Activated T-helper 17 cell treated with anti-CD3 and anti-CD28 coated beads, Interleukin-2, amount 50 U/mL, for 72 hours (primary cell): Measurements from ENCODE around the gene FRMD4A. TPM values are rescaled to one million over a fixed set of nuclear protein-coding genes. Genes with fewer than 3 reads are reported as not detected.

Experiments
- ATAC-seq: fragments of 150-1000 bp; cut with Tn5 transposase; replicated peaks from 2 replicates; pipeline ENCODE4 v1.10.0; 2021; ENCODE audit warnings: mild to moderate bottlenecking, moderate library complexity
- H3K27ac Mint-ChIP-seq: one replicate; pipeline ENCODE4 v1.8.0; 2022; ENCODE audit warnings: mixed read lengths
- H3K27me3 Mint-ChIP-seq: one replicate; pipeline ENCODE4 v1.8.0; 2022; ENCODE audit warnings: mixed read lengths
- H3K36me3 Mint-ChIP-seq: one replicate; pipeline ENCODE4 v1.8.0; 2022; ENCODE audit warnings: low read depth, mild to moderate bottlenecking, mixed read lengths
- H3K4me1 Mint-ChIP-seq: one replicate; pipeline ENCODE4 v1.8.0; 2022; ENCODE audit warnings: mixed read lengths
- H3K4me3 Mint-ChIP-seq: one replicate; pipeline ENCODE4 v1.8.0; 2022; ENCODE audit warnings: mild to moderate bottlenecking, mixed read lengths
- H3K9me3 Mint-ChIP-seq: one replicate; pipeline ENCODE4 v1.8.0; 2022; ENCODE audit warnings: mixed read lengths
- total RNA-seq, 2 donors: library from RNA; stranded (reverse); gene quantifications; one replicate each; pipeline ENCODE4 v1.2.3, GENCODE V29; 2022

FRMD4A gene
- total RNA-seq, 2 donors from 2014 or later, result 0.69 to 2.0 TPM

DNA sequence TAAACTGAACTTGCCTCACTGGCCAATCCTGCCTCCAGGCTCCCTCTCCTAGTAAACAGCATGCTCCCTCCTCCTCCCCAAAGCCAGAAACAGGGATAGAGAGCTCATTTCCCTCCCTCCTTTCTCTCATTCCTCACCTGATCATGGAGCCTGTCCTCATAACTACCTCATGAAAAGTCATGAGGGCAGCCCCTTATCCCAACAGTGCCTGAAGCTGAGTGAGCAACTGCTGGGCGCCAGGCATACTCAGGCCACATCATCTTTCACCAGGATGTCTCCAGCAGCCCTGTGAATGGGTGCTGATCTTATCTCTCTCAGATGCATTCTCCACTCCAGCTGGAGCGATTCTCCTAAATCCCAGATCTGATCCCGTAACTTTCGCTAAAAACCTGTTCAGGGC, 436.8 kb downstream of the FRMD4A start:
- Mint-ChIP-seq H3K36me3 (no peaks in the 10 kb centered on the region), H3K27me3 (peaks cover 48% of the 10 kb centered on the region), H3K27ac (no peak overlapping the region), H3K4me3 (no peak overlapping the region), H3K4me1 (peaks cover 3% of the 10 kb centered on the region), H3K9me3 (no peaks in the 10 kb centered on the region)
- no peak for ATAC-seq

DNA sequence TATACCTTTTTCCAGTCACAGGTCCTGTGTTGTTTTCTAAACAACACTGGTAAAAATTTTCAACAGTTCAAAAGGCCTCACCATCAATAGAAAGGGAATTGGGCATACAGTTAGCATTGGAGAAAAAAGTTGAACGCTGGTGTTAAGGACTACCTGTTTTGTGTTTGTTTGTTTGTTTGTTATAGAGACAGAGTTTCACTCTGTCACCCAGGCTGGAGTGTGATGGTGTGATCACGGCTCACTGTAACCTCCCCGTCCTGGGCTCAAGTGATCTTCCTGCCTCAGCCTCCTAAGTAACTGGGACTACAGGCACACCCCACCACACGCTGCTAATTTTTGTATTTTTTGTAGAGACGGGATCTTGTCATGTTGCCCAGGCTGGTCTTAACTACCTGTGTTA, 437.9 kb downstream of the FRMD4A start:
- Mint-ChIP-seq H3K4me1 (peaks cover 3% of the 10 kb centered on the region), H3K9me3 (no peaks in the 10 kb centered on the region), H3K27me3 (peaks cover 54% of the 10 kb centered on the region), H3K27ac (no peak overlapping the region), H3K36me3 (no peaks in the 10 kb centered on the region), H3K4me3 (peak overlapping the region; percentile 70)
- ATAC-seq, result no peak

- H3K27me3 Mint-ChIP-seq, result peaks cover 58% of the 10 kb centered on the region
- H3K9me3 Mint-ChIP-seq, result no peaks in the 10 kb centered on the region
- no peak for ATAC-seq
- H3K4me1 Mint-ChIP-seq, result peaks cover 3% of the 10 kb centered on the region
- peak overlapping the region; percentile 70 for H3K4me3 Mint-ChIP-seq
- no peaks in the 10 kb centered on the region for H3K36me3 Mint-ChIP-seq
- no peak overlapping the region for H3K27ac Mint-ChIP-seq
Measured at GRCh38 chr10:13892001-13892491, 438.7 kb downstream of the FRMD4A start.

DNA sequence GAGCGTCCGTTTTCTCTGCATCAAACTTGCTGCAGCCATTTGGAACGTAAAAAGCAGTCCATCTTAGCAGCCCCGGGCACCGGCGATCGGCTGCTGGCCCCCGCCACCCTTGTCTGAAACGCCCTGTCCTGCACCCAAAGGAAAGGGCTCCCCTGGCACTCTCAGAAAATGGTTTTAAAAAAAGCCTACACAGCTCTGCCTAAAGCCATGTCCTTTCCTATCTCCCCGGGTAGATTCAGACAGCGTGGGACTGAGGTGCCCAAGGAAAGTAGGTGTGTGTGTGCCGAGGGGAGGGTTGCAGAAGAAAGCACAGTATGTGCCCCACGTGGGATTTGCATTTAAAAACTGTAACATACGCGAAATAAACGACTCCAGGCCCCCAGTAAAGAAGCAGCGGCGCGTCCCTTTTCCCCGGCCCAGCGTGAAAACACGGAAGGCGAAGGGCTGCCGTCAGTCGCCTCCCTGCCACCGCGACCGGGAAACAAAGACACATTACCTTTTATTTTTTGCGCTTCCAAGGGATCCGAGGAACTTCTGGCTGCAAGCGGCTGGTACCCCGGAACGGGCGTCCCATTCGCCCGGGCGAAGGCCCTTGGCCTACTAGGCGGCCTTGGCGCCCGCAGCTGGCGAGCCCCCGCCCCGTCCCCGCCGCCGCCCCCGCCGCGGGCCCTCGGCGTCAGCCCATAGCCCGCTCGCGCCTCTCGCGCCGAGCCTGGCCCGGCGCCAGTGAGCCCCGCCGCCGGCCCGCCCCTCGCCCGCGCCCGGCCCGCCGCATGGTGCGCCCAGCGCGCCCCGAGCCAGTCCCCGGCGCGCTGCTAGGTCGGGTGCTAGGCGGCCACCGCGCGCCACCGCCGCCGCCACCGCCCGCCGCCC, 439.4 kb downstream of the FRMD4A start:
- ATAC-seq, result peak; percentile 21
- Mint-ChIP-seq H3K27ac (no peak overlapping the region), H3K36me3 (no peaks in the 10 kb centered on the region), H3K9me3 (no peaks in the 10 kb centered on the region), H3K4me3 (peak overlapping the region; percentile 70), H3K4me1 (peaks cover 7% of the 10 kb centered on the region), H3K27me3 (peaks cover 61% of the 10 kb centered on the region)

- Mint-ChIP-seq H3K27ac (no peak overlapping the region), H3K36me3 (no peaks in the 10 kb centered on the region), H3K4me1 (peaks cover 7% of the 10 kb centered on the region), H3K4me3 (peak overlapping the region; percentile 51), H3K9me3 (no peaks in the 10 kb centered on the region), H3K27me3 (peaks cover 58% of the 10 kb centered on the region)
- ATAC-seq, result no peak
Measured at GRCh38 chr10:13890233-13891127, 440.2 kb downstream of the FRMD4A start.

DNA sequence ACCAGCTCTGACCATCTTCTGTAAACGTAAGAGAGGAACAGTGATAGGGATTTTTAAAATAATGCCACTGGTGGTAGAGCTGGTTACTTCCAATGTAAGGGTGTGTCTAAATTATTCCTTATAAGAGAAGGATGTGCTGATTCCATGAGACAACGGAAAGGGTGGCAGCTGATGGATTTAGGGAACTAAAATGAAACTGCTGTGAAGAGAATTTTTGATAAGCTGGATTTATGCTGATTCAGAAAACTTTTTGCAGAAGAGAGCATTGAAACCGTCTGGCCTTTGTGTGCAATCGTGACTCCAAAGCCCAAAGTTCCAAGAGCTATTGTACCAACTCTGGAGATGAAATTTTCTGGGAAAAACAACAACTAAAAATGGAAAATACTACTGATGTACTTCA, 443.0 kb downstream of the FRMD4A start:
- Mint-ChIP-seq H3K27ac (no peak overlapping the region), H3K27me3 (peaks cover 37% of the 10 kb centered on the region), H3K4me3 (no peak overlapping the region), H3K9me3 (no peaks in the 10 kb centered on the region), H3K4me1 (peaks cover 7% of the 10 kb centered on the region), H3K36me3 (no peaks in the 10 kb centered on the region)
- ATAC-seq, result no peak

- no peaks in the 10 kb centered on the region for H3K36me3 Mint-ChIP-seq
- H3K9me3 Mint-ChIP-seq, result no peaks in the 10 kb centered on the region
- no peak for ATAC-seq
- H3K4me1 Mint-ChIP-seq, result peaks cover 3% of the 10 kb centered on the region
- H3K4me3 Mint-ChIP-seq, result no peak overlapping the region
- H3K27me3 Mint-ChIP-seq, result peaks cover 28% of the 10 kb centered on the region
- H3K27ac Mint-ChIP-seq, result no peak overlapping the region
Measured at GRCh38 chr10:13885238-13885990, 445.3 kb downstream of the FRMD4A start.

GRCh38 chr10:13883636-13884444, 446.9 kb downstream of the FRMD4A start:
- H3K9me3 Mint-ChIP-seq, result no peaks in the 10 kb centered on the region
- peaks cover 13% of the 10 kb centered on the region for H3K27me3 Mint-ChIP-seq
- no peak overlapping the region for H3K4me3 Mint-ChIP-seq
- ATAC-seq, result no peak
- H3K4me1 Mint-ChIP-seq, result peaks cover 3% of the 10 kb centered on the region
- H3K27ac Mint-ChIP-seq, result no peak overlapping the region
- H3K36me3 Mint-ChIP-seq, result no peaks in the 10 kb centered on the region

GRCh38 chr10:13882119-13882711, 448.5 kb downstream of the FRMD4A start:
- H3K9me3 Mint-ChIP-seq, result no peaks in the 10 kb centered on the region
- peaks cover 3% of the 10 kb centered on the region for H3K27me3 Mint-ChIP-seq
- no peak overlapping the region for H3K4me3 Mint-ChIP-seq
- no peak for ATAC-seq
- H3K4me1 Mint-ChIP-seq, result peaks cover 3% of the 10 kb centered on the region
- no peak overlapping the region for H3K27ac Mint-ChIP-seq
- no peaks in the 10 kb centered on the region for H3K36me3 Mint-ChIP-seq

GRCh38 chr10:13880760-13881159, 450.0 kb downstream of the FRMD4A start:
- H3K36me3 Mint-ChIP-seq, result no peaks in the 10 kb centered on the region
- H3K4me1 Mint-ChIP-seq, result no peaks in the 10 kb centered on the region
- H3K9me3 Mint-ChIP-seq, result no peaks in the 10 kb centered on the region
- H3K27ac Mint-ChIP-seq, result no peak overlapping the region
- H3K4me3 Mint-ChIP-seq, result no peak overlapping the region
- no peak for ATAC-seq
- H3K27me3 Mint-ChIP-seq, result no peaks in the 10 kb centered on the region

GRCh38 chr10:13877154-13877909, 453.4 kb downstream of the FRMD4A start:
- ATAC-seq, result no peak

GRCh38 chr10:13873196-13873595, 457.5 kb downstream of the FRMD4A start:
- Mint-ChIP-seq H3K27ac (no peak overlapping the region), H3K4me3 (no peak overlapping the region), H3K27me3 (peaks cover 3% of the 10 kb centered on the region), H3K36me3 (no peaks in the 10 kb centered on the region), H3K4me1 (no peaks in the 10 kb centered on the region), H3K9me3 (no peaks in the 10 kb centered on the region)
- ATAC-seq, result no peak

More at GRCh38 chr10:13877154-13877909, 453.4 kb downstream of the FRMD4A start:
- no peak overlapping the region for H3K4me3 Mint-ChIP-seq
- peaks cover 3% of the 10 kb centered on the region for H3K27me3 Mint-ChIP-seq
- H3K4me1 Mint-ChIP-seq, result no peaks in the 10 kb centered on the region
- no peaks in the 10 kb centered on the region for H3K36me3 Mint-ChIP-seq
- no peak overlapping the region for H3K27ac Mint-ChIP-seq
- no peaks in the 10 kb centered on the region for H3K9me3 Mint-ChIP-seq

DNA sequence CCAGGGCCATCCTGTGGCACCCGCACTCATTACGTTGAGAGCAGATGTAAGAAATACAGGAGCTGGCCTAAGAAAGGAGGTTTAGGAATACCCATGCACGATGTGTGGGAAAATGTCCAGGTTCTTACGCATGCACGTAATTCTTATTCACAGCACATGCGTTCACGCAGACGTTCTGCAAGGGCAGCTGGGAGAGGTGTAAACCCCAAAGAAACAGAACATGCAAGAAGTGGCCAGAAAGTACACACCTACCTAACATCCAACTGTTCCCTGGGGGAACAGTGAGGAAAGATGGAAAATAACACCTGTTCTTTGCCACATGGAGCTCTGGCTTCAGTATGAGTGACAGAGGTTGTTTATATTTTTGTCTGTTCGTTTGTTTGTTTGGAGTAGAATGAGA, 458.3 kb downstream of the FRMD4A start:
- no peaks in the 10 kb centered on the region for H3K9me3 Mint-ChIP-seq
- no peak overlapping the region for H3K27ac Mint-ChIP-seq
- no peak overlapping the region for H3K4me3 Mint-ChIP-seq
- no peak for ATAC-seq
- H3K4me1 Mint-ChIP-seq, result no peaks in the 10 kb centered on the region
- no peaks in the 10 kb centered on the region for H3K36me3 Mint-ChIP-seq
- H3K27me3 Mint-ChIP-seq, result peaks cover 3% of the 10 kb centered on the region
